ENCODE data around the gene THAP7. TPM values are rescaled to one million over a fixed set of nuclear protein-coding genes. Genes with fewer than 3 reads are reported as not detected.

THAP7 gene
- total RNA-seq, 1 experiment from 2014 or later = 27.7 TPM

GRCh38 chr22:20976291-20976877, 25.5 kb downstream of the THAP7 start:
- H3K79me2 ChIP-seq (ENCODE audit: insufficient read depth, low read length) = no peaks in the 10 kb centered on the region
- DNase-seq (ENCODE audit: low read depth, low spot score) (no peak), ATAC-seq (no peak)
- H3K27me3 ChIP-seq (ENCODE audit: insufficient read depth, low read length) = no peaks in the 10 kb centered on the region
- H3K27ac ChIP-seq (ENCODE audit: low read depth, low read length) = no peak overlapping the region
- no peaks in the 10 kb centered on the region for H3K9me2 ChIP-seq (ENCODE audit: insufficient read depth)
- H3K9me3 ChIP-seq (ENCODE audit: control insufficient read depth in 1 of 2, insufficient read depth in 1 of 2, low read depth in 1 of 2, low read length in 2 of 2) = peaks cover 4 to 10% of the 10 kb centered on the region in 2 experiments; a peak in 1 of 4 replicates
- no peak overlapping the region for H3K9ac ChIP-seq (ENCODE audit: low read length)
- H3K4me2 ChIP-seq (ENCODE audit: low read length) = no peak overlapping the region
- POLR2A ChIA-PET = interaction anchor here (1.1 kb wide), 1 partner anchor 19 kb away, joined by 10 read pairs; no protein-coding TSS in a partner anchor
- no peaks in the 10 kb centered on the region for H3K36me3 ChIP-seq (ENCODE audit: control insufficient read depth in 1 of 2, insufficient read depth in 2 of 2, low read length in 2 of 2)
- no TSS peak for BruUV-seq (replicated peaks)
- CTCF ChIA-PET = no interaction called here
- RAD21 ChIA-PET (ENCODE audit: low non-redundant PET in 1 of 2, low total read pairs in 2 of 2, uncharacterized antibody in 2 of 2, unreplicated experiment in 2 of 2) = no interaction called here
- H3K4me3 ChIP-seq (replicated peaks in 1 of 2; ENCODE audit: low read depth in 1 of 2, low read length in 2 of 2) = no peak overlapping the region
- TF ChIP-seq FOSL1 (IDR thresholded peaks at IDR 0.05; ENCODE audit: low read depth) (no peak), CTCF (IDR thresholded peaks at IDR 0.05 in 2 of 3, conservative IDR thresholded peaks at IDR 0.05 in 1 of 3; ENCODE audit: borderline replicate concordance in 1 of 3, insufficient read depth in 1 of 3, low read depth in 2 of 3, low read length in 2 of 3) (no peak), ZFX (IDR thresholded peaks at IDR 0.05) (no peak), POLR2A (IDR thresholded peaks at IDR 0.05; ENCODE audit: borderline replicate concordance, extremely low read depth, insufficient read depth, insufficient read length) (no peak), ZBTB33 (IDR thresholded peaks at IDR 0.05; ENCODE audit: extremely low read depth, insufficient replicate concordance, low read length) (no peak), ELF1 (IDR thresholded peaks at IDR 0.05; ENCODE audit: borderline replicate concordance, low read depth) (no peak), EGR1 (IDR thresholded peaks at IDR 0.05; ENCODE audit: low read depth) (no peak), SP1 (IDR thresholded peaks at IDR 0.05; ENCODE audit: low read depth) (no peak), MAX (IDR thresholded peaks at IDR 0.05) (no peak), POLR2AphosphoS5 (IDR thresholded peaks at IDR 0.05; ENCODE audit: low read depth, low read length) (no peak), RAD21 (IDR thresholded peaks at IDR 0.05; ENCODE audit: low read depth) (no peak), ZNF274 (IDR thresholded peaks at IDR 0.05; ENCODE audit: low read depth, low read length) (no peak), ATF3 (IDR thresholded peaks at IDR 0.05) (no peak), EZH2 (IDR thresholded peaks at IDR 0.05) (no peak), YY1 (IDR thresholded peaks at IDR 0.05; ENCODE audit: extremely low read depth, insufficient replicate concordance, low read depth, low read length) (no peak), REST (IDR thresholded peaks at IDR 0.05; ENCODE audit: low read depth) (no peak), EZH2phosphoT487 (IDR thresholded peaks at IDR 0.05; ENCODE audit: borderline replicate concordance) (no peak)
- no peak overlapping the region for H2AFZ ChIP-seq (ENCODE audit: low read depth, low read length, poor library complexity, severe bottlenecking)
- H3K4me1 ChIP-seq (ENCODE audit: control insufficient read depth in 1 of 2, insufficient read depth in 2 of 2, low read length in 2 of 2) = peaks cover 3 to 12% of the 10 kb centered on the region in 2 experiments; a peak in 2 of 4 replicates
- intact Hi-C loops (cut with micrococcal nuclease) = no loop called here
- H4K20me1 ChIP-seq (ENCODE audit: insufficient read depth) = no peaks in the 10 kb centered on the region

Data from HCT116 (cell line).